Effector memory CD8-positive, alpha-beta T cell (primary cell): ENCODE measurements around the gene GPR132.
A peak's percentile ranks its signal among the peaks of the same experiment; 100 is the strongest.
"Not testable (repeated sequence)": the region's sequence is repeated elsewhere in the genome, so short reads cannot be mapped to it uniquely, and the experiment has no call there.

Experiments
- ATAC-seq: fragments of 150-1000 bp; cut with Tn5 transposase; replicated peaks from 2 replicates; pipeline ENCODE4 v1.10.0; 2021; ENCODE audit warnings: mild to moderate bottlenecking, moderate library complexity
- DNase-seq, 3 experiments: peaks; one replicate each; pipeline ENCODE4 v3.0.0; 2021
- H3K27ac Mint-ChIP-seq, 2 donors: one replicate each; pipeline ENCODE4 v1.8.0; 2022; ENCODE audit warnings: mild to moderate bottlenecking in 2 of 2, mixed read lengths in 2 of 2, moderate library complexity in 2 of 2
- H3K27me3 Mint-ChIP-seq, 2 donors: one replicate each; pipeline ENCODE4 v1.8.0; 2022; ENCODE audit warnings: mixed read lengths in 2 of 2
- H3K36me3 Mint-ChIP-seq: one replicate; pipeline ENCODE4 v1.8.0; 2022; ENCODE audit warnings: mild to moderate bottlenecking, moderate library complexity, mixed read lengths; ENCODE audit not compliant: insufficient read depth
- H3K4me1 Mint-ChIP-seq, 2 donors: one replicate each; pipeline ENCODE4 v1.8.0; 2022; ENCODE audit warnings: low read depth in 2 of 2, mixed read lengths in 2 of 2
- H3K4me3 Mint-ChIP-seq, 2 donors: one replicate each; pipeline ENCODE4 v1.8.0; 2022; ENCODE audit warnings: mild to moderate bottlenecking in 2 of 2, mixed read lengths in 2 of 2, moderate library complexity in 2 of 2
- H3K9me3 Mint-ChIP-seq, 2 donors: one replicate each; pipeline ENCODE4 v1.8.0; 2022; ENCODE audit warnings: mixed read lengths in 2 of 2

The GPR132 gene

DNA sequence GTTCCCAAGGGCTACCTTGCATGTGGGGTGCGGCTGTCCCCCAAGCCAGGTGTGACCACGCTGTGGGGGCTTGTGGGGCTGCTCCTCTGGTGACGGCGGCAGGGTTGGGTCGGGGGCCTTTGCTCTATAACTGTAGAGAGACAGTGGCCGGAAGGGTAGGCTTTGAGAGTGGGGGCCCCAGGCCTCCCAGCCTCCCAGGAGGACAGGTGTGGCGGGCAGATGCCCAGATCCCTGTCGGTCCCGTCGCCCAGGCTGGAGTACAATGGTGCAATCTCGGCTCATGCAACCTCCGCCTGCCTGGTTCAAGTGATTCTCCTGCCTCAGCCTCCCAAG is 2.7 kb upstream of the GPR132 start:
- H3K4me1 Mint-ChIP-seq: peaks cover 59 to 61% of the 10 kb centered on the region in 2 donors
- no peaks in the 10 kb centered on the region for H3K9me3 Mint-ChIP-seq
- H3K4me3 Mint-ChIP-seq: peak overlapping the region; percentile 62 to 100
- peaks cover 34% of the 10 kb centered on the region for H3K36me3 Mint-ChIP-seq
- DNase-seq (no peak), ATAC-seq (no peak)
- H3K27ac Mint-ChIP-seq: peak overlapping the region; percentile 98 to 99
- H3K27me3 Mint-ChIP-seq: no peaks in the 10 kb centered on the region

DNA sequence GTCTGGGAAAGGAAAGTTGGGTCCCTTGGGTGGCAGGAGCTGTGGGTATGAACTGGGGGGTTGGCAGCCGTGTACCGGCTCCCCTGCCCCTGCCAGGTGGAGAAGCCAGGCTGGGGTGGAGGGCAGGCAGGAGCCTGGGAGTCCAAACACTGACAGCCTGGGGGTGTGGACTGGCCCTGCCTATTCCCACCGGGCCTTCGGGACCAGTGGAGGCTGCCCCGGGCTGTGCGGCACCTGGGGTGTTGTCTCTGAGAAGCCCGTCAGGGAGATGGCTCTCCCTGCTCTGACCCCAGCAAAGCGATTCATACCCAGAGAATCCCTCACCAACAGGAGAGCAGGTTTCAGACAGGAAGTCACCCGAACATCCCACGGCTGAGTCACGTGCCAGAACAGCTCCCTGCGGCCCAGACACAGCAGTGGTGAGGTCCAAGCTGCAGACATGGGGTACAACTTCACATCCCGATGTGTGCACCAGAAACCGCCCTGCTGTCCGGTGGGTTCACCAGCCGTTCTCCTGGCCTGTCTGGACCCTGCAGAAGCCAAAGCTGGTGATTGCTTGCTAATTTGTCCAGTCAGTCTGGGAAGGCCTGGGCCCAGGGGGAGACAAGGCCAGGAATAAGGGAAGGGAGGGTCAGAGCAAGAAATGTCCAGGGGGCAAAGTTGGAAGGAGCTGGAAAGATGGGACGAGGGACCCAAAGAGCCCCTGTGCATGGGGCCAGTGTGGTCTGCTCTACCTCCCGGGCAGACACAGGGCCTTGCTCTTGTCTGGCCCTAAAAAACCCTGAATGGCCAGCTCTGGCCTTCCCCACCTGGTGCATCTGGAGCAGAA is 2.1 kb upstream of the GPR132 start:
- peak overlapping the region; percentile 76 to 100 for H3K4me3 Mint-ChIP-seq
- DNase-seq: peak in 1 of 3 experiments; percentile 39
- H3K27me3 Mint-ChIP-seq: no peaks in the 10 kb centered on the region
- peaks cover 38% of the 10 kb centered on the region for H3K36me3 Mint-ChIP-seq
- H3K9me3 Mint-ChIP-seq: no peaks in the 10 kb centered on the region
- H3K27ac Mint-ChIP-seq: peak overlapping the region; percentile 98 to 99
- H3K4me1 Mint-ChIP-seq: peaks cover 61 to 65% of the 10 kb centered on the region in 2 donors
- no peak for ATAC-seq

DNA sequence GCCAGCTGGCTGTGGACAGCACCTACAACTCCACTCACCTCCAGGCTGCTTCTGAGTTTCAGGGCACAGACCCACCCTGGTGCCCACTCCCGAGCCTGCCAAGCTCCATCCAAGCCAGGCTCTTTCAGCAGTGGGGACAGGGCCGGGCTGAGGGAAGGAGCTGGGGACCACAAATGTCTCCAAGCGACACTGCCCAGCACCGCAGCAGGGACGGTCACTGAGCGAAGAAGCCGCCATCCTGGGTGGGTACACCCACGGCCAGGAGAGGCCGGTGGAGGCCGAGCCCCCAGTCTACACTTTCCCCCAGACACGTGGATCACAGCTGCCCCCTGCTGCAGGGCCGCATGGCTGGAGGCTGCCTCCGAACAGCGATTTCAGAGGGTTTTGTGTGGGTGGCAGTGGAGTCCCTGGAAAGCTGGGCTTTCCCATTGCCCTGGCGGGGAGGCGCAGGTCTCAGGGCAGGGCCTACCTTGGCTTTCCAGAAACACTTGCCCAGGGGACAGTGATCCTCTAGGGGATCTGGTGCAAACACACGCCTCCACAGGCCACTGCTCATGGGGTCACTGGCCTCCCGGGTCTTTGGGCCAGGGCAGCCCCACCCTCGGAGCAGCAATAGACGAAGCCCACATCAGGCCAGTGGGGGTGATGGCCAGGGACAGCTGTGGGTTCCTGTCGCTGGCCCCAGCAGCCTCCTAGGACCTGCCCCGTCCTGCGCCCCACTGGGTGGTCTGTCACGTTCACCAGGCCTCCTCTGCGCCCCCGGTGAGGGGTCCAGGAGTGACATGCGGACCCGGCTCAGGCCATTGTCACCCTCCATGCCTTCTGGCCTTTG is 1.2 kb upstream of the GPR132 start:
- peak overlapping the region; percentile 98 to 99 for H3K27ac Mint-ChIP-seq
- peaks cover 47% of the 10 kb centered on the region for H3K36me3 Mint-ChIP-seq
- peaks cover 65 to 72% of the 10 kb centered on the region in 2 donors for H3K4me1 Mint-ChIP-seq
- no peaks in the 10 kb centered on the region for H3K27me3 Mint-ChIP-seq
- H3K4me3 Mint-ChIP-seq: peak overlapping the region; percentile 99 to 100
- DNase-seq (no peak), ATAC-seq (no peak)
- H3K9me3 Mint-ChIP-seq: no peaks in the 10 kb centered on the region

DNA sequence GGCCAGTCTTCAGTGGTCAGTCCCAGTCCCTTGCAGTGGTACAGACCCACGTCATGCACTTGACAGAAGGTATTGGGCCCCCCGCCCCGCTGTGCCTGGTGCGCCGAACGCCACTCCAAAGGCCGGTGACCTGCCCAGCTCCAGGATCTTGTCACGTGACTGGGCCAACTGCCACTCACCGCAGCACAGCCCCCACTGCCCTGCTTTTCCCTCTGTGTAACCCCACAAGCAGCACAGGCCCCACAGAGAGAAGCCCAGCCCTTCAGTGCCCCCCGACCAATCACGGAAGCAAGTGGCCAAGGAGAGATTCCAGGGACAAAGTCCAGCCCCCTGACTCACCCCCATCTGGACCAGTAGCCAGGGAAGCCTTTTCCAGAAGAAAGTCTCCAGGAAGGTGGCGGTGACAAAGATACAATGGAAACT is 498 bp downstream of the GPR132 start:
- H3K27ac Mint-ChIP-seq: peak overlapping the region; percentile 98 to 99
- H3K36me3 Mint-ChIP-seq: peaks cover 59% of the 10 kb centered on the region
- DNase-seq (peak in 2 of 3 experiments; percentile 38), ATAC-seq (peak; percentile 9)
- H3K9me3 Mint-ChIP-seq: no peaks in the 10 kb centered on the region
- peaks cover 67 to 74% of the 10 kb centered on the region in 2 donors for H3K4me1 Mint-ChIP-seq
- peak overlapping the region; percentile 99 to 100 for H3K4me3 Mint-ChIP-seq
- no peaks in the 10 kb centered on the region for H3K27me3 Mint-ChIP-seq

DNA sequence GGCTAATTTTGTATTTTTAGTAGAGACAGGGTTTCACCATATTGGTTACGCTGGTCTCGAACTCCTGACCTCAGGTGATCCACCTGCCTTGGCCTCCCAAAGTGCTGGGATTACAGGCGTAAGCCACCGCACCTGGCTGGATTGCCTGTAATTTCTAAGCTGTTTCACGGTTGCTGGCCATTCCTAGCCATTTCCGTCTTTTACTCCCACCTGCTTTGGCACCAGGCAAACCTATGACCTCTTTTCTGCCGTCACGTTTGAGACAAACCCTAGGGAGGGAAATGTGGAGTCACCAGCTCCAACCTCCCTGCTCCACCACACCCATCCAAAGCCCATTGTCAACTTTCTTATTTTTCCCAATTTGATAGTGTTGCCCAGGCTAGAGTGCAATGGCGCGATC is 1.2 kb downstream of the GPR132 start:
- Mint-ChIP-seq H3K27me3 (no peaks in the 10 kb centered on the region), H3K36me3 (peaks cover 67% of the 10 kb centered on the region)
- no peak for DNase-seq

DNA sequence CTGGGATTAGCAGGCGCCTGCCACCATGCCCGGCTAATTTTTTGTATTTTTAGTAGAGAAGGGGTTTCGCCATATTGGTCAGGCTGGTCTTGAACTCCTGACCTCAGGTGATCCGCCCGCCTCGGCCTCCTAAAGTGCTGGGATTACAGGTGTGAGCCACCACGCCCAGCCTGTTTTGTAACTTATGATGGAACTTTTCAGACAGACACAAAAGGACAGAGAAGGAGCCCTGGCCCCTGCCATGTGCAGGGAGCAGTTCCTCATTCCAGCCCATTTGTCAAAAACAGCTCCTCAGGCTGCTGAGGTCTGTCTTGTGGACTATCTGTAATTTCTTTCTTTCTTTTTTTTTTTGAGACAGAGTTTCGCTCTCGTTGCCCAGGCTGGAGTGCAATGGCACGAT is 1.7 kb downstream of the GPR132 start:
- not testable (repeated sequence) for H3K27me3 Mint-ChIP-seq, ATAC-seq, H3K9me3 Mint-ChIP-seq, DNase-seq
- H3K36me3 Mint-ChIP-seq: peaks cover 72% of the 10 kb centered on the region
- peaks cover 69 to 73% of the 10 kb centered on the region in 2 donors for H3K4me1 Mint-ChIP-seq
- H3K27ac Mint-ChIP-seq: peak overlapping the region; percentile 98 to 99
- peak overlapping the region; percentile 99 to 100 for H3K4me3 Mint-ChIP-seq

More for the DNA sequence above, 1.2 kb downstream of the GPR132 start:
- Mint-ChIP-seq H3K4me3 (peak overlapping the region; percentile 99 to 100), H3K27ac (peak overlapping the region; percentile 98 to 99), H3K9me3 (no peaks in the 10 kb centered on the region), H3K4me1 (peaks cover 71 to 75% of the 10 kb centered on the region in 2 donors)
- ATAC-seq: no peak

DNA sequence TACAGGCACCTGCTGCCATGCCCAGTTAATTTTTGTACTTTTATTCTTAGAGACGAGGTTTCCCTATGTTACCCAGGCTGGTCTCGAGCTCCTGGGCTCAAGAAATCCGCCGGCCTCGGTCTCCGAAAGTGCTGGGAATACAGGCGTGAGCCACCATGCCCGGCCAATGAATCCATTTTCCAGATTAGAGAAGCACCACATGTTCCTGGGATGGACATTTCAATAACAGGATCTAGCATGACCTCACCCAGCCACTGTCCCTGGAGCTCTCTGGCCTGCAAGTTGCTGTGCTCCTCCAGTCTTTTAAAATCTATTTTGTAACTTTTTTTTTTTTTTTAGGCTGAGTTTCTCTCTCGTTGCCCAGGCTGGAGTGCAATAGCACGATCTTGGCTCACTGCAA is 2.2 kb downstream of the GPR132 start:
- DNase-seq: no peak
- Mint-ChIP-seq H3K4me1 (peaks cover 69 to 76% of the 10 kb centered on the region in 2 donors), H3K27ac (peak overlapping the region; percentile 98 to 99), H3K4me3 (peak overlapping the region; percentile 99 to 100), H3K27me3 (no peaks in the 10 kb centered on the region), H3K9me3 (no peaks in the 10 kb centered on the region), H3K36me3 (peaks cover 76% of the 10 kb centered on the region)
- no peak for ATAC-seq

DNA sequence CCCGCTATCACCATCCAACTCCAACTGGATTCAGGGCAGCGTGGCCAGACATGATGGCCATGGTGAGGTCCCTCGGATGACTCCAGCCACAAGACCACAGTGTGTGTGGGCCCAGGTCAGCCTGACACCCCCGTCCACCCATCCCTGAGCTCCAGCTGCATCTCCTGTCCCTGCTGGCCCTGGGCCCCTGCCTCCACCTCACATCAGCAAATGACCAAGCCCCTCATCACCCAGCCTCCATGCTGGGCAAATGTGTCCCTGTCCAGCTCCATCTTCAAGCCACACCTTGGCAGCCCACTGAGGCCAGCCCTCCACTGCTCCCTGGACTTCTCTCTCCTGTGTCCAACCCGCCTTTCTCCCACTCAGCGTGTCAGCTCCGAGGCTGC is 3.2 kb downstream of the GPR132 start:
- Mint-ChIP-seq H3K4me3 (peak overlapping the region; percentile 99 to 100), H3K27ac (peak overlapping the region; percentile 98 to 99), H3K36me3 (peaks cover 86% of the 10 kb centered on the region), H3K9me3 (no peaks in the 10 kb centered on the region), H3K27me3 (no peaks in the 10 kb centered on the region), H3K4me1 (peaks cover 63 to 70% of the 10 kb centered on the region in 2 donors)
- DNase-seq (no peak), ATAC-seq (no peak)

DNA sequence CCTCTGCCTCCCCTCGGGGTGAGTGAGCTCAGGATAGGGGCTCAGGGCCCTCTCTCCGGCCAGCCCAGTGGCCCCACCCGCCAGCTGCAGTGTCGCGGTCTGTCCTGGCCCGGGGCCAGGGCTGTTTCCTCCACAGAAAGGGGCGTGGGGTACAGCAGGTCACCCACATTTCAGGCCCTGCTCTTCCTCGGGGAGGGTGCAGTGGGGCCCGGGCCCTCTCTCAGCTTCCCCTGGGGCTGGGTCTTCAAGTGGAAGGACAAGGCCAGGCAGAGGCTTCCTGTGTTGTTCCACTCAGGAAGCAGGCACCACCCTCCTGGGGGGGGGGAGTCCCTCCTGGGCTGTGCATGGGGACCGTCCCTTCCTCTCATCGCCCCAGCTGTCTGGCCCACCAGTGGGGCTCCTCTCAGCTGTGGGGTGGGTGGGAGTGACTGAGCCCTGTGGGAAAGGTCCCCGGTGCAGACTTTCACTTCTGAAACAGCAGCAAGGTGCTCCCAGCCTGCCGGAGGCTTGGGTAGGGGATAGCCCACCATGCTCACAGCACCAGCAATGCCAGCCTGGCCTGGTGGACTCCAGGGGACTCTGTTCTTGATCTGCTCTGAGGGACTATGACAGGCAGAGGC is 3.7 kb downstream of the GPR132 start:
- DNase-seq (peak; percentile 27 to 38 (median 36)), ATAC-seq (peak; percentile 4)
- H3K4me1 Mint-ChIP-seq: peaks cover 60 to 68% of the 10 kb centered on the region in 2 donors
- peak overlapping the region; percentile 99 to 100 for H3K4me3 Mint-ChIP-seq
- H3K9me3 Mint-ChIP-seq: no peaks in the 10 kb centered on the region
- no peaks in the 10 kb centered on the region for H3K27me3 Mint-ChIP-seq
- H3K27ac Mint-ChIP-seq: peak overlapping the region; percentile 98 to 99
- H3K36me3 Mint-ChIP-seq: peaks cover 89% of the 10 kb centered on the region

DNA sequence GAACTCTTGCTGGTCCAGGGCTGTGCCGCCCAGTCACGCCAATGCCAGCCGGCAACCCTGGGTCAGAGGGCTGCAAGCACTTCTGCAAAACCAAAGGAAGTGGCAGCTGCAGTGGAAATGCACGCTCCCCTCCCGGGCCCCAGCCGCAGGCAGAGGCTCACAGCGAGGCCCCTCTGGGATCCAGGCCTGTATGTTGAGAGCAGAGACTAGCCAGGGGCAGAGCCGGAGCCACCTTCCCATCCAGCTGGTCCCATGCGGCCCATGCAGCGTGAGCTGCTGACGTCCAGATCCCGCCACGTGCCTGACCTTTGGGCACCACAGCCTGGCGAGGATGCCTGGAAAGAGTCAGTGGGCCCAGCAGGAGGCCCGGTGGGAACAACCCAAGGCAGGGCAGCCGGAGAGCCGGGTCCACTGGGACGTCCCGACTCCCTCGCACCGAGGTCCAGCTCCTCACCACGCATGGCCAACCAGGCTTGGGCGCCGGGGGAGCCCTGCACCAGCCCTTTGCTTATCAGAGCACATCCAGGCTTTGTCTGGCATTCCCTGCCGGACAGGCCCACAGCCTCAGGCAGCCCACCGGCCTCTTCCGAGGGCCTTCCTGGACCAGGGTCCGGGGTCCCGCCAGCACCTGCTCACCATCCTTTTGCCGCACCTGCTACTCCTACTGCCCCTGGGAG is 4.3 kb downstream of the GPR132 start:
- H3K27ac Mint-ChIP-seq: peak overlapping the region; percentile 98 to 99
- peaks cover 55 to 66% of the 10 kb centered on the region in 2 donors for H3K4me1 Mint-ChIP-seq
- no peaks in the 10 kb centered on the region for H3K9me3 Mint-ChIP-seq
- peak; percentile 8 for ATAC-seq
- H3K4me3 Mint-ChIP-seq: peak overlapping the region; percentile 99 to 100
- peaks cover 89% of the 10 kb centered on the region for H3K36me3 Mint-ChIP-seq
- peak; percentile 43 to 46 (median 44) for DNase-seq
- H3K27me3 Mint-ChIP-seq: no peaks in the 10 kb centered on the region

DNA sequence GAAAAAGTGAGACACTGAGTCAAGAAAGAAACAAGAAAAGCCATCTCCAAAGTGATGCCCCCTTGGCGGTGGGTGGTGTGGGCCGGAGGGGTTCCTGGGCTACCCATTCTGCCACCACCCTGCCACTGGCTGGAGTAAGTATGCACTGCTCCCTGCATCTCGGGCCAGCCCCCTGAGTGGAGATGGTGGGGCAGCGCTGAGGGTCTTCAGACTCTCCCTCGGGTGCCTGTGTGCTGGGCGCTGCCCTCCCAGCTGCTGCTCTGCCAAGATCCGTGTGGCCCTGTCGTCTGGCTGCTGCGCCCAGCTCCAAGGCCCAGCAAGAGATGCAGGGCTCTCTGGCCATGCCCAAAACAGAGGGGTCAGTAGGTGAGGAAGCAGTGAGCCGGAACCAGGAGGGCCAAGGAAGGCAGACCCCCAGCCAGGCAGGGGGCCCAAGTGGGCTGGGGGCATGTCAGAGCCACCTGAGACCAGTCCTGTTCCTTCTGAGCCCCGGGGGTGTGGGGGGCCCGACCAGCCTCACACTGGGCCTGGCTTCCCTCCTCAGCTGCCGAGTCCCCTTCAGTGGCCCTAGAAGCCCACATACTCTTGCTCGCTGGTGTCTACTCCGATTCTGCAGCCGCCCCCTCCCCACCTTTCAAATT is 5.2 kb downstream of the GPR132 start:
- peaks cover 88% of the 10 kb centered on the region for H3K36me3 Mint-ChIP-seq
- H3K9me3 Mint-ChIP-seq: no peaks in the 10 kb centered on the region
- ATAC-seq (no peak), DNase-seq (no peak)
- peak overlapping the region; percentile 99 to 100 for H3K4me3 Mint-ChIP-seq
- peaks cover 49 to 61% of the 10 kb centered on the region in 2 donors for H3K4me1 Mint-ChIP-seq
- H3K27me3 Mint-ChIP-seq: no peaks in the 10 kb centered on the region
- peak overlapping the region; percentile 98 to 99 for H3K27ac Mint-ChIP-seq

DNA sequence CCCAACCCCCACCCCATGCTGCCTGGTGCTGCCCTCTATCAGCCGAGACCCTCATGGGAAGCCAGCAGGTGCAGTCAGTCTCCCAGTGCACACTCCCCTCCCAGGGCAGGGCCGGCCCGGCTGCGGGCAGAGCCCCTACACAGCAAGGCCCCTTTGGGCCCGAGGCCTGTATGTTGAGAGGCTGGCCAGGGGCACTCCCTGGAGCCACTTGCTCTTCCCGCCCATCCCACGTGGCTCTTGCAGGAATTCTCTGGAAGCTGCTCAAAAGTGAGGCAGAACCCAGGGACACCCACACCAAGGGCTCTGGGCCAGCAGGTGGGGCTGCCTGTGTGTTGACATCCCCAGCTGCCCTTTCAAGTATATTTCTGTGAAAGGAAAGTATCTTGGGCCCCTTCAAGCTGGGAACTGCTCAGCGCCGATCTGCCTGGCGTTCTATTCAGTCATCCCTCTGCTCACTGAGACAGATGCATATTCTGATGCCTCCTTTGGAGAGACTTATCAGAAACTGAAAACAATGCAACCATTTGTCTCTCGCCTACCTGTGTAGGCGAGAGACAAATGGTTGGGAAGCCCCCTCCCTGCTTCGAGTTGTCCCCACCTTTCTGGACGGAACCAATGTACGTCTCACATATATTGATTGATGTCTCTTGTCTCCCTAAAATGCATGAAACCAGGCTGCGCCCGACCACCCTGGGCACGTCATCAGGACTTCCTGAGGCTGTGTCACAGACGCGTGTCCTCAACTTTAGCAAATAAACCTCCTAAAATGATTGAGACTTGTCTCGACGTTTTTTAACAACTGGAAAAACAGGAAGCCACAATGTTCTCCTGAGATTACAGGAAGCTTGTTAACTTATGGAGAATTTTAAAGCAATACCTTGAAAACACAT is 6.0 kb downstream of the GPR132 start:
- ATAC-seq: peak; percentile 56
- peaks cover 43 to 53% of the 10 kb centered on the region in 2 donors for H3K4me1 Mint-ChIP-seq
- DNase-seq: peak; percentile 41 to 56 (median 46)
- H3K27ac Mint-ChIP-seq: peak overlapping the region; percentile 98 to 99
- H3K36me3 Mint-ChIP-seq: peaks cover 88% of the 10 kb centered on the region
- H3K27me3 Mint-ChIP-seq: no peaks in the 10 kb centered on the region
- peak overlapping the region; percentile 99 to 100 for H3K4me3 Mint-ChIP-seq
- H3K9me3 Mint-ChIP-seq: no peaks in the 10 kb centered on the region
